GM19397 (cell line): ENCODE results near the gene CTSH.

Experiments used
- ATAC-seq: cut with Tn5 transposase; IDR thresholded peaks from one replicate; pipeline ENCODE4 v1.9.1; 2021; ENCODE audit warnings: mild to moderate bottlenecking, moderate library complexity; ENCODE audit not compliant: unreplicated experiment

Gene CTSH

GRCh38 chr15:78978601-78979179 is 33.8 kb upstream of the CTSH start:
- no peak for ATAC-seq

- peak; percentile 22 for ATAC-seq
Observed at GRCh38 chr15:78977591-78978347, 32.9 kb upstream of the CTSH start.

- ATAC-seq: peak; percentile 52
Observed at GRCh38 chr15:78977091-78977571, 32.3 kb upstream of the CTSH start.

DNA sequence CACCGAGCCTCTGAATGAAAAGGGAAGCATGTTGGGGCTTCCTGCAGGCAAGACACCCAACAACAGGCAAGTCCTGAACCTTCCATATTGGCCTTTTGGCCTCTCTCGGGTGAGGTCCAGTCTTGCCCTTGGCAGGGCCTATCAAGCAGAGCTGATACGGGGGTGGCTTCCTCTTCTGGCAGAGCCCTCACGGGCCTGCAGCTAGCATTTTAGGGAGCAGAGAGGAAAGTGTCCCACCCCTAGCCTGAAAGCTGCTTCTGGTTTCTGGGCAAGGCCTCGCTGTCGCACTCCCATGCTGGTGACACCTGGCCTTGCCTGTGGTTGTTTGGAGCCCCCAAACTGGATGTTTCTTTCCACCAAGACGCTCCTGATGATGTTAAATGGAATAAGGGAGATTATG is 31.8 kb upstream of the CTSH start:
- ATAC-seq: peak; percentile 4

GRCh38 chr15:78974272-78974918 is 29.5 kb upstream of the CTSH start:
- no peak for ATAC-seq

DNA sequence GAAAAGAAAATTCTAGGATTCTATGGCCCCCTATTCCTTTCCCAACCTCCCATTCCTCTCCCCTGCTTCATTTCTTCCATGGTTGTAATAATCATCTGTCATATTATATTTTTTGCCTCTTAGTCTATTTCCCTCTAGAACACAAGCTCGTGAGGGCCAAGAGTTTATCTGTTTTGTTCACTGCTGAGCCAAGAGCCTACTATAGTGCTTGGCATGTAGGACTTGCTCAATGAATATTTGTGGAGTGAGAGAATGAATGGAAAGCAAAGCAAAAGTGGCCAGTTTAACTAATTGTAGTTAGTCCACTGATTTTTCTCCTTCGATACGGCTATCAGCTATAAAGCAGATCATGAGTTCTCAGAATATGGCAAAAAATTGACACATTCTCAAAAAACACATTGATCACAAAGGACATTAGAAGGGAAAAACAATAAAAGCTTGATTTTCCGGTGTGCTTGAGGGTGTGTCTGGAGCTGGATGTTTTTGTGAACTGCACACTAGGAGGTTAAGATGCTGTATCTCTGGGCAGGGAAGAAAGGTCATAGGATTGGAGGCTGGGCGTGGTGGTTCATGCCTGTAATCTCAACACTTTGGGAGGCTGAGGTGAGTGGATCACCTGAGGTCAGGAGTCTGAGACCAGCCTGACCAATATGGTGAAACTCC is 25.0 kb upstream of the CTSH start:
- ATAC-seq: no peak

DNA sequence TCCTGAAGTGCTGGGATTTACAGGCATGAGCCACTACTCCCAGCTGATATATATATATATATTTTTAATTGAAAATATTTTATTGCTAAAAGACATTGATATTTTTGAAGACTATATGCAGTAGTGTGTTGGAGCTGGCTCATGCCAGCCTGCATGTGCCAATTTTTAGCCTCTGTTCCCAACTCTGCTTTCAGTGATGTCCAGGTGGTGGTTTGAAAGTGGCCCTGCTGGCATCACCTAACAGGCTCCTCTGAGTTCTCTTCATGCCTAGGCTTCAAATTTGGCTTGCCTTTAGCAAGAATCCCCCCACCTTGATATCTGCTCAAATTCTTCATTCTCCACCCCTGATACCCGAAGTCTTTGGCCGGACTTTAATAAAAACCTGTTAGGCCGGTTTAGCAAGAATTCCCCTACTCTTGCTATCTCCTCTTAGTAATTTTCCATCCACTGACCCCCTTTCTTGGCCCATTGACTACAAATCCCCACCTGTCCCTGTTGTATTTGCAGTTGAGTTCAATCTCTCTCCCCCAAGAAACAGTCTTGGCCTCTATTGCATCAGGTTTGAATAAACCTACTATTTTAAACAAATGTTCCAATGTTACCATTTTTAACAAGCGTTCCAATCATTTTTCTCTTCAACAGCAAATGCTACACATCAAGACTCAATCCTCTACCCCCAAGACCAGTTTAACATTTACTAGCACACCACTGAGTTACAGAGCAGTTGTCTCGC is 23.9 kb upstream of the CTSH start:
- ATAC-seq: no peak

GRCh38 chr15:78968114-78968513 is 23.3 kb upstream of the CTSH start:
- no peak for ATAC-seq

DNA sequence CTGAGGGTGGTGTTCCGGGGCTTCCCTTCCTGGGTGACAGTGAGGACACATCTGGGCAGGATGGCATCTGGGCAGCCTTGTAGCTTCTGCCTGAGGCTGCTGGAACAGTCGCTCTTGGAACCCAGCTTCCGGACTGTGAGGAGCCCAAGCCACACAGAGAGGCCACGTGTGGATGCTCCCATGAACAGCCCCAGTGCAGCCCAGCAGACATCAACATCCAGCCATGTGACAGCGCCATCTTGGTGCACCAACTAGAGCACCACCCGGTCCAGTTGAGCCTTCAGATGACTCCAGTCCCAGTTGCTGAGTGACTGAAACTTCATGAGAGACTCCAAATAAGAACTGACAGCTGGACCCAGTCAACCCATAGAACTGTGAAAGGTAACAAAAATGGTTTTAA is 15.5 kb upstream of the CTSH start:
- ATAC-seq: no peak

- ATAC-seq: no peak
Observed at GRCh38 chr15:78959360-78959759, 14.5 kb upstream of the CTSH start.

DNA sequence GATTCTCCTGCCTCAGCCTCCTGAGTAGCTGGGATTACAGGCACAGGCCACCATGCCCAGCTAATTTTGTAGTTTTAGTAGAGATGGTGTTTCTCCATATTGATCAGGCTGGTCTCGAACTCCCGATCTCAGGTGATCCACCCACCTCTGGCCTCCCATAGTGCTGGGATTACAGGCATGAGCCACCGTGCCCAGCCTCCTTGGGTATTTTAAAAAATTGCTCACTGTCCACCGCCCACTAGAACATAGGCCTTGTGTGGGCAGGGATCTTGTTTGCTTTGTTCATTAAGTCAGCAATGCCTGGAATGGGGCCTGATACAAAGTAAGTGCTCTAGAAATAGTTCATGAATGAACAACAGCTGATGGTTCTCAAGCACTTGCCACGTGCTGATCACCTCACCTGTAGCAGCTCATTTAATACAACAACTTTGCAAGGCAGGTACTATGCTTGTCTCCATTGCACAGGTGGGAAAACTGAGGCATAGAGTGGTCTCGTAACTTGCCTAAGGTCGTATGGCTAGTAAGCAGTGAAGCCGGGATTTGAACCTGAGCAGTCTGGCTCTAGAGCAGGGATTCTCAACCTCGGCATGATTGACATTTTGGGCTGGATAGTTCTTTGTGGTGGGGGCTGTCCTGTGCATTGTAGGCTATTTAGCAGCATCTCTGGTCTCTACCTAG is 12.7 kb upstream of the CTSH start:
- no peak for ATAC-seq

DNA sequence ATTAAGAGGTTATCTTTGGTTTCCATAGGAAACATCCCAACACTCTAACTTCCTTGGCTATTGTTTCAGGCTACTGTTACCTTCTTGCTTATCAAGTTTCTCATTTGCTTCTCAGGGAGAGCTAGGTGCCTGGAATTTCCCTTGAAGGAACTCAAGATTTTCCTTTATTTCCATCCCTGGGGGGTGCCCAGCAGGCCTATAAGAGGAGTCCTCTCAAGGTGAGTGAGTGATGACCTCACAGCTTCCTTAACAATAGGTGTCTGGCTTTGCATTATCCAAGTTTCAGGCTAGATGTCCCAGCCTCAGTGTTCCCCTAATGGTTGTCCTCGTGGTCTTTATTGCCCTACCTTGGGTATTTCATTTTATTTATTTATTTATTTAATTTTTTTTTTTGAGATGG is 12.1 kb upstream of the CTSH start:
- no peak for ATAC-seq

DNA sequence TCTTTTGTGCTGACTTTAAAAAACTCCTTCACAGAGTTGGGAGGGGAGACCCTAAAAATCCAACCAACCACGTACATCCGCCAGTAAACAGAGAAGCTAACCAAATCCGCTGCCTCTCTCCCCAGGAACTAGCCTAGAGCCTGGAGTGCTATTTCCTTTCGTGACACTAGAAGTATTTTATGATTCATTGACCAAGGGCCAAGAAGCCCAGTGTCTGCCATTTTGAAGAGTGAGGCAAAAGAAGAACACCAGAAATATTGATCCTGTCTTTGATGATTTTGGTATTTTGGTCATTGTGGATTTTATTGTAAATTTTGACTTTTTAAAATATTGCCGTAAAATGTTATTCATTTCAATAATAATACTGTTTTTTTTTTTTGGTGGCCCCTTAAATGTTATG is 10.5 kb upstream of the CTSH start:
- no peak for ATAC-seq

- ATAC-seq: no peak
Observed at GRCh38 chr15:78951841-78952238, 7.0 kb upstream of the CTSH start.

DNA sequence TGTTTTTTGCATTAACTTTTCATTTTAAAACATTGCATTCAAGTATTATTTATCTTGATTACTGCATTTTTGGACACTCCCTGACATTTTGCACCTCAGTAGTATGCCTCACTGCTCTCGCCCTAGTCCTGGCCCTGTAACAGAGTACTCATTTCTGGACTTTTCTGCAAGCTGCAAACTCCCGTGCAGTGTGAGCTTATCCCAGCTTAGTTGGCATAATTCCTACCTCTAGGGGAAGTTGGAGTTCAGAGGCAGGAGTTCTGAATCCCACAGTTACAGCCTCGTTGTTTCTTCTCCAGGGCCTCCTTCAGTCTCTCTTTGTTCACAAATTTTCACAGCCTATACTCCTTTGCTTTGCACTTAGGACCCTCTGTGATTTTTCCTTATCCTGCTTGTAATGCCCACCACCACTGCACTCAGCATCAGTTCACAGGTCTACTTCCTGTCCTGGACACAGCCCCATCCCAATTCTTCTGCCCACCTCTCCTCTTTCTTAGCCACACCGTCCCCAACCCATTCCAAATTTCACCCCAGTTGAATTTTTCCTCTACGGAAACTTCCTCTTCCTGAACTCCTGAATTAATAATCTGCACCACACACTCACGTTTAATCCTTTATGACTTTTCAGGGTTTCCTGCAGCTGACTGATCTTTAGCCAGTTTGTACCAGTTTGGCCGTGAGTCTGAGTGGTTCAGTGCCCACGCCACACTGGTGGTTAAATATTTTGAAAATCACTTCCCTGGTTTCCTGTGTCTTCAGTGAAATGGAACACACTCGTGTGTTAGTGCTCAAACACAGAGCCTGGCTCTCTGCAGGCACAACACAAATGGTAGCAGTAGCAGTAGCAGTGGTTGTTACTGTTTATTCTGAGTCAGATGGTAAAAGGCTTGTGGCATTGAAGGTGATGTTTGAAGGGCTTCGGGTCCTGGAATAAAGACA is 6.3 kb upstream of the CTSH start:
- ATAC-seq: no peak

DNA sequence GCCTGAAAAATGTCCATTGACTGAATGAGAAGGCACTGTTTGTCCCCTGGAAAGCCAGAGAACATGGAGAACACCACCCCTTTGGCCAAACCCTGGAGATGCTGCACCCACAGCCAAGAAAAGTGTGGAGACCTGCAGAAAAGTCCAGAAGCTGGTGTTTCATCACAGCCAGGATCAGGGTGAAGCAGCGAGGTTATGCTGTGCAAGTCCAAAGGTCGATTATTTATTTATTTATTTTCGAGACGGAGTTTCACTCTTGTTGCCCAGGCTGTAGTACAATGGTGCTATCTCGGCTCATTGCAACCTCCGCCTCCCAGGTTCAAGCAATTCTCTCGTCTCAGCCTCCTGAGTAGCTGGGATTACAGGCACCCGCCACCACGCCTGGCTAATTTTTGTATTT is 5.5 kb upstream of the CTSH start:
- ATAC-seq: no peak

GRCh38 chr15:78949461-78949860 is 4.6 kb upstream of the CTSH start:
- no peak for ATAC-seq

- ATAC-seq: no peak
Observed at GRCh38 chr15:78947506-78947905, 2.7 kb upstream of the CTSH start.

GRCh38 chr15:78946493-78946892 is 1.6 kb upstream of the CTSH start:
- no peak for ATAC-seq
